ENCODE results near the gene IGF2BP2.
"Not testable (repeated sequence)": the region's sequence is repeated elsewhere in the genome, so short reads cannot be mapped to it uniquely, and the experiment has no call there.

Gene IGF2BP2

GRCh38 chr3:185825006-185825638, at the start of gene IGF2BP2:
IGF2BP2 (minus strand) TSS chr3:185825042; CDS start chr3:185824960, 82 bp downstream.
- DNase-seq (ENCODE audit: low read depth in 2 of 2): peak in 1 of 2 donors; percentile 20

GRCh38 chr3:185874119-185874518, 49.3 kb upstream of the IGF2BP2 start:
- no peak for DNase-seq (ENCODE audit: low read depth in 2 of 2)

- DNase-seq (ENCODE audit: low read depth in 2 of 2): no peak
These were observed 42.8 kb upstream of the IGF2BP2 start for GRCh38 chr3:185867650-185868049.

- DNase-seq (ENCODE audit: low read depth in 2 of 2): no peak
These were observed 42.2 kb upstream of the IGF2BP2 start for GRCh38 chr3:185866995-185867394.

- DNase-seq (ENCODE audit: low read depth in 2 of 2): no peak
These were observed 41.7 kb upstream of the IGF2BP2 start for GRCh38 chr3:185866555-185866954.

- no peak for DNase-seq (ENCODE audit: low read depth in 2 of 2)
These were observed 40.4 kb upstream of the IGF2BP2 start for GRCh38 chr3:185865247-185865646.

- no peak for DNase-seq (ENCODE audit: low read depth in 2 of 2)
These were observed 39.9 kb upstream of the IGF2BP2 start for GRCh38 chr3:185864767-185865166.

GRCh38 chr3:185862920-185863319, 38.1 kb upstream of the IGF2BP2 start:
- no peak for DNase-seq (ENCODE audit: low read depth in 2 of 2)

- no peak for DNase-seq (ENCODE audit: low read depth in 2 of 2)
These were observed 34.6 kb upstream of the IGF2BP2 start for GRCh38 chr3:185859294-185859972.

- no peak for DNase-seq (ENCODE audit: low read depth in 2 of 2)
These were observed 33.8 kb upstream of the IGF2BP2 start for GRCh38 chr3:185858502-185859225.

GRCh38 chr3:185857208-185857607, 32.4 kb upstream of the IGF2BP2 start:
- no peak for DNase-seq (ENCODE audit: low read depth in 2 of 2)

GRCh38 chr3:185856652-185857051, 31.8 kb upstream of the IGF2BP2 start:
- no peak for DNase-seq (ENCODE audit: low read depth in 2 of 2)

GRCh38 chr3:185853771-185854170, 28.9 kb upstream of the IGF2BP2 start:
- DNase-seq (ENCODE audit: low read depth in 2 of 2): not testable (repeated sequence)

GRCh38 chr3:185852635-185853034, 27.8 kb upstream of the IGF2BP2 start:
- no peak for DNase-seq (ENCODE audit: low read depth in 2 of 2)

GRCh38 chr3:185851959-185852358, 27.1 kb upstream of the IGF2BP2 start:
- DNase-seq (ENCODE audit: low read depth in 2 of 2): no peak

- DNase-seq (ENCODE audit: low read depth in 2 of 2): no peak
These were observed 26.2 kb upstream of the IGF2BP2 start for GRCh38 chr3:185851046-185851445.

- DNase-seq (ENCODE audit: low read depth in 2 of 2): no peak
These were observed 22.7 kb upstream of the IGF2BP2 start for GRCh38 chr3:185847506-185847905.

GRCh38 chr3:185846037-185846436, 21.2 kb upstream of the IGF2BP2 start:
- DNase-seq (ENCODE audit: low read depth in 2 of 2): no peak

GRCh38 chr3:185844051-185844450, 19.2 kb upstream of the IGF2BP2 start:
- DNase-seq (ENCODE audit: low read depth in 2 of 2): no peak

GRCh38 chr3:185843635-185844034, 18.8 kb upstream of the IGF2BP2 start:
- no peak for DNase-seq (ENCODE audit: low read depth in 2 of 2)

GRCh38 chr3:185843126-185843525, 18.3 kb upstream of the IGF2BP2 start:
- no peak for DNase-seq (ENCODE audit: low read depth in 2 of 2)

- DNase-seq (ENCODE audit: low read depth in 2 of 2): no peak
These were observed 17.4 kb upstream of the IGF2BP2 start for GRCh38 chr3:185842241-185842640.

Data from stimulated activated CD4-positive, alpha-beta T cell treated with anti-CD3 and anti-CD28 coated beads, Interleukin-1b, Interleukin-23, amount 100 ng/mL, for 1 hour (primary cell).